Transverse colon (tissue), 4 donors: ENCODE data around the gene RPS6KA2. TPM values are rescaled to one million over a fixed set of nuclear protein-coding genes. Genes with fewer than 3 reads are reported as not detected.

Experiments used
- DNase-seq: peaks from one replicate; pipeline ENCODE4 v3.0.0-alpha.2; 2019
- H3K27ac ChIP-seq, 4 donors: fragments of 200-600 bp; sonication (generic); 2 replicates each; pipeline ENCODE4 v1.5.1; 2016 to 2018; ENCODE audit warnings: inconsistent platforms in 4 of 4
- H3K27me3 ChIP-seq: fragments of 200-600 bp; sonication (generic); 2 replicates; pipeline ENCODE4 v1.5.1; 2017; ENCODE audit warnings: inconsistent platforms
- H3K36me3 ChIP-seq, 4 donors: fragments of 200-600 bp; sonication (generic); 2 replicates each; pipeline ENCODE4 v1.5.1; 2017 to 2019; ENCODE audit warnings: inconsistent platforms in 4 of 4
- H3K4me1 ChIP-seq, 4 donors: fragments of 200-600 bp; sonication (generic); 2 replicates each; pipeline ENCODE4 v1.5.1; 2017 to 2020; ENCODE audit warnings: inconsistent platforms in 4 of 4
- H3K4me3 ChIP-seq, 4 donors: fragments of 200-600 bp; sonication (generic); 1 replicate in 1 of 4; 2 replicates in 3 of 4; pipeline versions ENCODE4 v1.5.1 to v1.6.1; 2017 to 2019; ENCODE audit warnings: inconsistent platforms in 4 of 4
- H3K9me3 ChIP-seq, 2 donors: fragments of 200-600 bp; sonication (generic); 2 replicates each; pipeline ENCODE4 v1.5.1; 2017 to 2019; ENCODE audit warnings: inconsistent platforms in 2 of 2
- EP300 ChIP-seq: sonication (generic); formaldehyde crosslinking; IDR thresholded peaks from one replicate; pipeline ENCODE4 v1.6.1; 2017; ENCODE audit warnings: antibody characterized with exemption, low read depth
- POLR2A ChIP-seq: fragments of 450-650 bp; IDR thresholded peaks from one replicate; pipeline ENCODE4 v1.6.1; 2016; ENCODE audit warnings: antibody characterized with exemption, mild to moderate bottlenecking, moderate library complexity
- POLR2AphosphoS5 ChIP-seq, 3 donors: sonication (generic); formaldehyde crosslinking; IDR thresholded peaks; one replicate each; pipeline ENCODE4 v1.6.1; 2016; ENCODE audit warnings: antibody characterized with exemption in 3 of 3
- WGBS, 2 donors: methylation state at CpG; one replicate each; pipeline ENCODE4 v1.1.5; 2018; ENCODE audit warnings: low coverage in 1 of 2; 5-methylcytosine and 5-hydroxymethylcytosine counted together
- in situ Hi-C, 4 donors: fragments of 200-750 bp; cut with MboI; loops; one replicate each; pipeline versions ENCODE4 v1.15.0 to v1.15.1; 2017; ENCODE audit warnings: low sequenced_read_pairs in 3 of 4, low pct_ligation_motif_present in 1 of 4, low pct_unique_long_range_greater_than_20kb in 1 of 4
- intact Hi-C: fragments of 100-400 bp; cut with DNase I; formaldehyde crosslinking; loops from one replicate; pipeline ENCODE4 v1.15.1; 2023; ENCODE audit warnings: low total_unique reads
- total RNA-seq, 4 donors: library from RNA; depleted of rRNA; stranded (reverse); fragments of >200 nt; gene quantifications; one replicate each; pipeline ENCODE4 v1.1.0, GENCODE V29; 2016
- TF ChIP-seq, protein P1 (sequence below), 5 experiments: fragments of 200-600 bp in 3 of 5; fragments of 450-650 bp in 2 of 5; sonication (generic) in 3 of 5; IDR thresholded peaks; 1 replicate in 2 of 5; 2 replicates in 3 of 5; pipeline ENCODE4 v1.5.1; 2016 to 2017; ENCODE audit warnings: antibody characterized with exemption in 5 of 5, inconsistent platforms in 3 of 5, mild to moderate bottlenecking in 2 of 5, moderate library complexity in 1 of 5

RPS6KA2 gene
- total RNA-seq, 4 donors from 2014 or later: 9.6 to 41.1 (median 15.4) TPM

DNA sequence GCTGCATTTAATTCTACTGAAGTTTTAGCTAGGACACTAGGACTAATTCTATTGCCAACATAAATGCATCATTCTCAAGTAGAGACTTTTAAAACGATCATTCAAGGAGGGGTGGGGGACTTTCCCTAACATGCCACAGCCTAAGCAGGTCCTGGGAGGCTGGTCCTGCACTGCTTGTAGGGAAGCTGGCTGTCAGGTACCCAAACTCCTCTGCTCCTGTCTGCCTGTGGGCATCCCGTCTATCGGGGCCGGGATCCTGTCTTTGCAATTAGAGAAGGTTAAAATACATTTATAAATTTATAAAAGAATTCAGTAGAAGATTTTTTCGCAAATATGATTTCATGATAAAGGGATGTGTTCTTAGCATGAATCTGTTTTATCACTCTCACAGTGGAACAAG, 192.7 kb downstream of the RPS6KA2 start:
- no peak for DNase-seq
- Histone ChIP-seq H3K9me3 (no peaks in the 10 kb centered on the region), H3K27ac (no peak overlapping the region), H3K4me3 (no peak overlapping the region), H3K4me1 (no peaks in the 10 kb centered on the region), H3K27me3 (no peaks in the 10 kb centered on the region), H3K36me3 (no peaks in the 10 kb centered on the region)
- in situ Hi-C loops (no loop called here), intact Hi-C loops (no loop called here)
- 80 to 87% methylated on average over 3 to 5 of the region's 5 CpGs for WGBS, 2 donors
- no peak for TF ChIP-seq POLR2A
- TF ChIP-seq, protein P1, sequence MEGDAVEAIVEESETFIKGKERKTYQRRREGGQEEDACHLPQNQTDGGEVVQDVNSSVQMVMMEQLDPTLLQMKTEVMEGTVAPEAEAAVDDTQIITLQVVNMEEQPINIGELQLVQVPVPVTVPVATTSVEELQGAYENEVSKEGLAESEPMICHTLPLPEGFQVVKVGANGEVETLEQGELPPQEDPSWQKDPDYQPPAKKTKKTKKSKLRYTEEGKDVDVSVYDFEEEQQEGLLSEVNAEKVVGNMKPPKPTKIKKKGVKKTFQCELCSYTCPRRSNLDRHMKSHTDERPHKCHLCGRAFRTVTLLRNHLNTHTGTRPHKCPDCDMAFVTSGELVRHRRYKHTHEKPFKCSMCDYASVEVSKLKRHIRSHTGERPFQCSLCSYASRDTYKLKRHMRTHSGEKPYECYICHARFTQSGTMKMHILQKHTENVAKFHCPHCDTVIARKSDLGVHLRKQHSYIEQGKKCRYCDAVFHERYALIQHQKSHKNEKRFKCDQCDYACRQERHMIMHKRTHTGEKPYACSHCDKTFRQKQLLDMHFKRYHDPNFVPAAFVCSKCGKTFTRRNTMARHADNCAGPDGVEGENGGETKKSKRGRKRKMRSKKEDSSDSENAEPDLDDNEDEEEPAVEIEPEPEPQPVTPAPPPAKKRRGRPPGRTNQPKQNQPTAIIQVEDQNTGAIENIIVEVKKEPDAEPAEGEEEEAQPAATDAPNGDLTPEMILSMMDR (IDR thresholded peaks at IDR 0.05): no peak
- no peak for TF ChIP-seq EP300
- TF ChIP-seq POLR2AphosphoS5 (IDR thresholded peaks at IDR 0.05): no peak

DNA sequence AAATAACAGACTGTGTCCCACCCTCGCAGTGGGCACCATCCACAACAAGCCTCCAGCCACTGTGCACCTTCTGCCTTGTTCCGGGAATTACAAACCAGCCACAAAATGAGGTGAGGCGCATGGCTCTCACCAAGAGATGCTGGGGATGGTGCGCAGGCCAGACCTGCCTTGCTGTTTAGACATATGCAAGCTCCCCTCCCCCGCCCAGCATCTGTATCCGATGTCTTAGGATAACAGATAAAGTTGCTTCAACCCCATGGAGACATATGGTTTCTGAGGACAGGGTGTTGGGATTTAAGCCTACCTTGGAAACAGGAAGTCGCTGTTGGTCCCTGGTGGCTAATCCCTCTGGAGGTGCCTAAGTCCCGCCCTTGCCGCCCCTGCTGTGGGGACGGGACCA, 194.0 kb downstream of the RPS6KA2 start:
- Histone ChIP-seq H3K4me1 (no peaks in the 10 kb centered on the region), H3K27ac (no peak overlapping the region), H3K27me3 (no peaks in the 10 kb centered on the region), H3K4me3 (no peak overlapping the region), H3K9me3 (no peaks in the 10 kb centered on the region), H3K36me3 (no peaks in the 10 kb centered on the region)
- TF ChIP-seq POLR2A: no peak
- TF ChIP-seq POLR2AphosphoS5 (IDR thresholded peaks at IDR 0.05): no peak
- TF ChIP-seq, protein P1 (IDR thresholded peaks at IDR 0.05): no peak
- intact Hi-C loops: no loop called here
- 88 to 89% methylated on average over 3 to 10 of the region's 10 CpGs for WGBS, 2 donors
- in situ Hi-C loops: no loop called here
- DNase-seq: no peak

DNA sequence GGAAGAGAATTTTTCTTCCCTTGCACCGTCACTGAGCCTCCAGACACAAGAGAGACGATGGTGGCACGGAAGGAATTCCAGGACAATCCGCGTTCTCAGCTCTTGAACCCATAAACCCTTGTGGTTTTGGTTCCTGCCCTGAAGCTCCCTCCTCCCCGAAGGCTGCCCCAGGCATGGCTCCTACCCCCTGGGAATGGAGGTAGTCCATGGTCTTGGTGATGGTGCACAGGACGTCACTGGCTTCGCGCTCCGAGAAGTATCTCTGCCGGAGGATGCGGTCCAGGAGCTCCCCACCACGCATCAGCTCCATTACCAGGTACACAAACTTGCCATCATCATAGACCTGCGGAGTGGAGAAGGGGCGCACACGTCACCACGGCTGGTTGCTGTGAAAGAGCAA, 196.8 kb downstream of the RPS6KA2 start:
- H3K4me1 ChIP-seq: no peaks in the 10 kb centered on the region
- DNase-seq: no peak
- H3K4me3 ChIP-seq: no peak overlapping the region
- intact Hi-C loops: no loop called here
- in situ Hi-C loops: no loop called here
- TF ChIP-seq POLR2AphosphoS5 (IDR thresholded peaks at IDR 0.05) (no peak), EP300 (no peak), POLR2A (no peak)
- TF ChIP-seq, protein P1 (IDR thresholded peaks at IDR 0.05): no peak
- no peak overlapping the region for H3K27ac ChIP-seq
- H3K27me3 ChIP-seq: no peaks in the 10 kb centered on the region
- H3K36me3 ChIP-seq: no peaks in the 10 kb centered on the region
- WGBS, 2 donors: 92% methylated on average over 17 of the region's 17 CpGs; no CpG with 5 or more reads in 1 of the 2 donors
- H3K9me3 ChIP-seq: no peaks in the 10 kb centered on the region

DNA sequence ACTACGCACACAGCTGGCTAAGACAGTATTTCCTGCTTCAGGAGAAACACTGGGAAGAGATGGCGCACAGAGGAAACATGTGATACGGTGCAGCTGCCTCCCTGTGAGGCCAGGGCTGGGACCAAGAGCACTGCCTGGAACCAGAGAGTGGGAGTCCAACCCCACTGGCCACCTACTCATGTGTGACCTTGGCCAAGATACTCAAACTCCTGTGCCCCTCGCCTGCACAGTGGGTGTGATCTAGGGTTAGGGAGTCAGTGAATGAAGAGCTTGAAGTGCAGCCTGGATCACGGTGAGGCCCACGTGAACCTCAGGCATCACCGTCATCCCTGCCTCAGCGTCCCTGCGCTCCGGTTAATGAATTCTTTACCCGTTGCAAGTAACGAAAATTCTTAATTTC, 202.6 kb downstream of the RPS6KA2 start:
- Histone ChIP-seq H3K36me3 (no peaks in the 10 kb centered on the region), H3K4me3 (no peak overlapping the region), H3K27ac (no peak overlapping the region), H3K9me3 (no peaks in the 10 kb centered on the region), H3K4me1 (no peaks in the 10 kb centered on the region), H3K27me3 (no peaks in the 10 kb centered on the region)
- in situ Hi-C loops: no loop called here
- no peak for TF ChIP-seq POLR2A
- TF ChIP-seq POLR2AphosphoS5 (IDR thresholded peaks at IDR 0.05): no peak
- no peak for TF ChIP-seq EP300
- DNase-seq: no peak
- whole genome bisulfite sequencing, 2 donors: 91 to 96% methylated on average over 7 to 12 of the region's 12 CpGs
- intact Hi-C loops: no loop called here

DNA sequence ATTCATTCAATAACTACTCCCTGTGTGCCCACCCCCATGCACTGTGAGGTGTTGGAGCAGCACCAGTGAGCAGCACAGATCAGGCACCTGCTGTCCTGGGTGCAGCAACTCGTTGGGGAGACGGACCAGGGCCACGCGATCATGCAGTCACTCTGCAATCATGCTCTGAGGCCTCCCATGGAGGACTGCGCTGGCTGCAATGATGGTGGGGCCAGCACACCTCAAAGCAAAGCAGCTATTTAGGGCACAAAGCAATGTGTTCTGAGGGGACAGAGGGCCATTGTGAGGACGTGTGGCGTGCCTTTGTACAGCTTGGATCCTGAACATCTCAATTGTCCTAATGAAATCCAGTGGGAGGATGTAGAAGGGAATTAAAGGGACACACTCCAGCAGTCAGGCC, 203.3 kb downstream of the RPS6KA2 start:
- intact Hi-C loops (no loop called here), in situ Hi-C loops (no loop called here)
- no peak for TF ChIP-seq POLR2AphosphoS5 (IDR thresholded peaks at IDR 0.05)
- no peak for DNase-seq
- Histone ChIP-seq H3K27ac (no peak overlapping the region), H3K4me3 (no peak overlapping the region), H3K27me3 (no peaks in the 10 kb centered on the region), H3K4me1 (no peaks in the 10 kb centered on the region), H3K36me3 (no peaks in the 10 kb centered on the region), H3K9me3 (no peaks in the 10 kb centered on the region)
- 90% methylated on average over 7 of the region's 7 CpGs; no CpG with 5 or more reads in 1 of the 2 donors for WGBS, 2 donors
